Activated CD4-positive, alpha-beta T cell treated with anti-CD3 and anti-CD28 coated beads, Interleukin-2, Interleukin-4, amounts not matched to agents 100 ng/mL and 50 ng/mL, durations not matched to agents 16 hours and 8 hours (primary cell): Measurements from ENCODE around the gene PLCG2.
"Not testable (repeated sequence)": the region's sequence is repeated elsewhere in the genome, so short reads cannot be mapped to it uniquely, and the experiment has no call there.

Source experiments
- DNase-seq: peaks from one replicate; pipeline ENCODE4 v3.0.0-alpha.2; 2020; ENCODE audit warnings: low spot score

PLCG2 gene

DNA sequence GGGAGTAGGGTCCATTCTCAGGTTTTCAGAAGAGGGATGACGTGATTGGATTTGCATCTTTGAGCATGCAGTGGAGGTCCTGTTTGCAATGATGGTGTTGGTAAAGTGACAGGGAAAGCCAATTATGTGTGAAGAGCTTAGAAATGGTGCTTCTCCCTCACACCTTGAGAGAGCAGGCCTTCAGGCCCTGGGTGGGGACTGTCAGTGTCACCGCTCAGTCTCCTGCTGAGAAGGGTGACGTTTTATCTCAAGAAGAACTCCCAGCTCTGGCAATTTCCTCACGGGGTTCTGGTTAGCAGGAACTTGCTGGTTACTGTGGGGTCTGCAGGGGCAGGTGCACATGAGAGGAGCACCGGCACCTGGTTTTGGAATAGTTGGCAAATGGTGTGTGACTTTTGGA lies 11.2 kb downstream of the PLCG2 start:
- no peak for DNase-seq

DNA sequence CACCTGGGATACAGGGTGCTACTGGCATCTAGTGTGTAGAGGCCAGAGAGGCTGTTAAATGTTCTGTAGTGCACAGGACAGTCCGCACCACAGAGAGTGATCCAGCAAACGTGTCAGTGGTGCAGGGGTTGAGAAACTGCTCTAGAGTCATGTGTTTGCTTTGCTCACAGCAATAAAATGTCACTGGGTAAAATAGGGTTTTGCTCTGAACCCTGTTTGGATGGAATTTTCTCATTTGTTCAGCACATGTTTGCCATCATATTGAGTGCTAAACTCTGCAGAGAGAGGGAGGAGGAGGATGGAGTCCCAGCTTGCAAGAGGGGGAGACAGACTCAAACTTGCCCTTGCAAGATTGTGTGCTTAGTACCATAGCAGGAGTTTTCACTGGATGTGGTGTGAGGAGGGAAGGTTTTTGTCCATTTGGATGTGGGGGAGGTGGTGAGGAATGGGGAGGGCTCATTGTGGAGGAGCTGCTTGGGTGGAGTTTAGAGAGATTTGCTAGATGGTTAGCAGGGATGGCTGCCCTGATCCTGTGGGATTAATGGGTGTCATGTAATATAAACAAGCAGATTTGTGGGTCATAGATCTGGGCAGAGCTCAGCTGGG lies 11.8 kb downstream of the PLCG2 start:
- no peak for DNase-seq

DNA sequence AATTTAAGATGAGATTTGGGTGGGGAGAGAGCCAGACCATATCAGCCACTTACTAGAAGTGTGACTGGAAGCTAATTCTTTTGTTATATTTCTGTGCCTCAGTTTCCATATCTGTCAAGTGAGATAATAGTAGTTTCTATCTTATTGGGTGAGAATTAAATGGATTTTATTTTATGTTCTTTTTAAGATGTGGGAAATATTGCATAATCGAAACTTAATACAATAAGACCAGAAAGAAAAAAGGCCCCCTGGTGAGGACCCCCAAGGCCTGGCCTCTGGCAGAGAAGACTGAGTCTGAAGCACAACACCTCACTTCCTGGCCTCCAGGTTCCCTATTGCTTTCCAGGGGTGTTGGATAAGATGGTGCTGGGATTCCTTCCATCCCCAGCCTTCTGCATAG lies 13.7 kb downstream of the PLCG2 start:
- DNase-seq, result no peak

DNA sequence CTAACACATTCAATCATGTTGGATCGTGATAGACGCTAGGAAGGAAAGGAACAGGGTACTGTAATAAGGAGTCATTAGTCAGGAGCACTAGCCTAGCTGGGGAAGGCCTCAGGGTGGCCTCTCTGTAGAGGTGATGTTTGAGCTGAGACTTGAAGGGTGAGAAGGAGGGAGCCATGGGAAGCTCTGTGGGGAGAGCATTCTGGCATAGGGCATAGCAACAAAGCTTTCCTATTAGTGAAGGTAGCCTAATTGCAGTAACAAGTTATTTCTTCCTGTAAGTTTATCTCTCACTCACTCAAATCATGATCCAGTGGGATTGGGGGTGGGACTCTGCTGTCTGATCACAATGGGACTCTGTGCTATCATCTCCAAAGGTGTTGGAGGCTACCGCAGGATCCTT lies 16.1 kb downstream of the PLCG2 start:
- DNase-seq, result no peak

DNA sequence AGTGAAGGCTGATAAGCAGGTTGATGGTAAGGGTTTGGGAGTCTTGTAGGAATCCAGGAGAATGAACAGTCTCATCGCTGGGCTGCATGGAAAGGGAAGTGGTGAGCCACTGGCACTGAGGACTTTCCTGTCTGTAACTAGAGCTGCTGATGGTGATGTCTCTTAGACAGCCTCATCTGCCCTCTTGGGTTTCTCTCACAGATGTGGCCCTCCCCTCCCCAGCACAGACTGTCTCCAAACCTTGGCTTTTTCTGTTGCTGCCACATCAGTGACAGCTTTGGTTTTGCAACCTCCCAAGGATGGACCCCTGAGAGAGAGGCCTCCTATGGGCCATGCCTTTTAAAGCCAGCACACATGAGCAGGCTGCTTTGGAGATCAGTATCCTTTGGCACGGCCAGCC lies 16.9 kb downstream of the PLCG2 start:
- DNase-seq, result no peak

DNA sequence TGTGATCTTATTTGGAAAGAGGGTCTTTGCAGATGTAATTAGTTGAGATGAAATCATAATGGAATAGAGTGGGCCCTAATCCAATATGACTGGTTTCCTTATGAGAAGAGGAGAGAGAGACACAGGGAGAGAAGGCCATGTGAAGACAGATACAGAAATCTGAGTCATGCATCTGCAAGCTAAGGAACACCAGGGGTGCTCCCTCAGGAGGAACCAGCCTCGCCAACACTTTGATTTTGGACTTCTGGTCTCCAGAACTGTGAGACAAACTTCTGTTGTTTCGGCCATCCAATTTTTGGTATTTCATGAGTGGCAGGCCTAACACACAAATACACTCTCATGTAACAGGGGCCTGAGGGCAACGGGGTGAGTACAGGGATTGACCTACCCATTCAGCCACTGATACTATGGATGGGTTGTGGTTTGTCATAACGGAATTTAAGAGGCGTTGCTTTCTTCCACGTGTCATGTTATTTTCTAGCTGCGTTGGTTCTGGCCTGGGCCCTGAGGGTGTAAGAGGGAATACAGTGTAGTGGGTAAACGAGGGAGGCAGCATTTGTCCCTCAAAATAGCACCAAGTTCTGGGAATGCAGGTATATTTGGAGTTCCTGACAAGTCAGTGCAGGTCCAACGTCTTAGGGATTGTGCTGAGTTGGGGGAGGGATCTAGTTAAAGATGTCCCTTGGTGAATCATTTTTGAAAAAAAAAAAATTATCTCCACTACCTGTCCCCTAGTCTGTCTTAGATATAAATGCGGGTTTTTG lies 17.7 kb downstream of the PLCG2 start:
- no peak for DNase-seq

DNA sequence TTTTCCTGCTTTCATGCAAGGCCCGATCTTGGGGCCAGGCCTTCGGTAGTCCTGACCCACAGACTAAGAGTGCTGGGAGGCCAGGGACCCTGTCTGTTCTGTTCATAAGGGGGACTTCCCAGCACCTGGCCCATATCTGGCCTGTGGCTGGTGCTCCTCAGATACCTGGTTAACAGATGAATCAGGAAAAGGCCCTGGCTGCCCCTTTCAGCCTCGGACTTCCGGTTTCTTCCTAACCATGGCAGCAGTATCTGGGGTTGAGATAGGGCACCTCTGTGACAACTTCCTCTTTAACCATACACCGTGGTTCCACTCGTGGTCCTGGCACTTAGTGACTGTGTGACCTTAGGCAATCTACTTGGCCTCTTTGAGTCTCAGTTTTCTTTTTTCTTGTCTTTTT lies 18.4 kb downstream of the PLCG2 start:
- peak; percentile 33 for DNase-seq

DNA sequence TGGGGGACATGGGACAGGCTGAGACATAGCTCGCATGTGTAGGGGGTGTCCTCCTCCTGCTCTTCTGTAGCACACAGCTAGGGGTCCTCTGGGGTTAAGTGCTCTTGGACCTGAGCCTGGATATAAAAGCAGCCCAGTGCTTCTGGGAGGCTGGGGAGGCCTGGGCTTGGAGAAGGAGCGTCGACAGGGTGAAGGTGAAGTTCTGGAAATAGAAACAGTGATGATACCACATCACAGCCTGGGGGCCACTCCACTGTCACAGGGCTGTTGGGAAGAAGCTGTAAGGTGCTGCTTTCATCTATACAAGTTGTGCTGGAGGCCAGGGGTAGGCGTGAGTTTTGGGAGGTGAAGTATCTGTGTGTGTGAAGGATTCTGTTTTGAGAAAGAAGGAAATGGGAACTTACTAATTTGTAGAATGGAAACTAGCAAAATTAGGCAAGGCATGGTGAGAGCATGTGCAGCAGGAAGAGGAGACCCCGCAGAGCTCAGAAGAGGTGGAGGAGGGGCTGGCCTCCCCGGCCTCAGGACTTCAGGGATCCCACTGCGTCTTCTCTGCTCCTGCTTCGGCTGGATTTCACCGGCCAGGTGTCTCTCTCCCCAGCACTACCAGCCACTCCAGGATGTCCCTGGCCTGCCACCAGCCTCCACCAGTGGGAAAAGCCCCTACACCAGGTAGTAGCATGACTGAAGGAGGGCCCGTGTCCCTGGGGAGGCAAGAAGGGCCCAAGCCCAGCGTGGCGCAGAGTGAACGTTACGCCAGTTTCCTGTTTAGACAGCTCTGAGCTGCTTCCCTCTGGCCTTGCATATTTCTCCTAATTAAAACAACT lies 19.4 kb downstream of the PLCG2 start:
- peak; percentile 74 for DNase-seq

DNA sequence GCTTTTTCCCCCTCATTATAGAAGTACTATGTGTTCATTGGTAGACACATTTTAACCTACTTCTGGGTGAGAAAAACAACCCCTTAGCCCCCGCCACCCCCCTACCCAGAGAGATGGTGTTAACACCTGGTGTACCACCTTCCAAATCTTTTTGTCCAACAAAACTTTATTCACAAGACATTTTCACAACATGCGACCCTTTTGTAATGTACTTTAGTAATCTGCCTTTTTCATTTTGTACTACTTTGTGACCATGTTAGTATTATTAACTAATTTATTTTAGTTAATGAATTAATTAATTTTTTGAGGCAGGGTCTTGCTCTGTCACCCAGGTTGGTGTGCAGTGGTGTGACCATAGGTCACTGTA lies 20.0 kb downstream of the PLCG2 start:
- DNase-seq, result no peak

DNA sequence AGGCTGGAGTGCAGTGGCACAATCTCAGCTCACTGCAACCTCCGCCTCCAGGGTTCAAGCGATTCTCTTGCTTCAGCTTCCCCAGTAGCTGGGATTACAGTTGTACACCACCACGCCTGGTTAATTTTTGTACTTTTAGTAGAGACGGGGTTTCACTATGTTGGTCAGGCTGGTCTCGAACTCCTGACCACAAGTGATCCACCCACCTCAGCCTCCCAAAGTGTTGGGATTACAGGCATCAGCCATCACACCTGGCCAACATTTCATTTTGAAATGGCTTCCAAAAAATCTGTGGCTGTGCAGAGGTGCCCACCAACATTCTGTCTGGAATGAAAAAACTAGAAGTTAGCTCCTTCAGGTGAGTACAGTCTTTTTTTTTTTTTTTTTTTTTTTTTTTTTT lies 22.6 kb downstream of the PLCG2 start:
- not testable (repeated sequence) for DNase-seq

DNA sequence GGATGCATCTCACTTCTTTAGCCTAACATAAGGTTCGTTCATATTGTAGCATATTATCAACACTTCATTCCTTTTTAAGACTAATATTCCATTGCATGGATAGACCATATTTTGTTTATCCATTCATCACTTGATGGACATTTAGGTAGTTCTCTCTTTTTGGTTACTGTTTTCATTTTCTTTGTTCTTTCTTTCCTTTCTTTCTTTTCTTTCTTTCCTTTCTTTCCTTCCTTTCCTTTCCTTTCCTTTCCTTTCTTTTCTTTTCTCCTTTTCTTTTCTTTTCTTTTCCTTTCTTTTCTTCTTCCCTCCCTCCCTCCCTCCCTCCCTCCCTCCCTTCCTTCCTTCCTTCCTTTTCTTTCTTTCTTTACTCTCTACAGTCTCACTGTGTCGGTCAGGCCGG lies 24.2 kb downstream of the PLCG2 start:
- no peak for DNase-seq

DNA sequence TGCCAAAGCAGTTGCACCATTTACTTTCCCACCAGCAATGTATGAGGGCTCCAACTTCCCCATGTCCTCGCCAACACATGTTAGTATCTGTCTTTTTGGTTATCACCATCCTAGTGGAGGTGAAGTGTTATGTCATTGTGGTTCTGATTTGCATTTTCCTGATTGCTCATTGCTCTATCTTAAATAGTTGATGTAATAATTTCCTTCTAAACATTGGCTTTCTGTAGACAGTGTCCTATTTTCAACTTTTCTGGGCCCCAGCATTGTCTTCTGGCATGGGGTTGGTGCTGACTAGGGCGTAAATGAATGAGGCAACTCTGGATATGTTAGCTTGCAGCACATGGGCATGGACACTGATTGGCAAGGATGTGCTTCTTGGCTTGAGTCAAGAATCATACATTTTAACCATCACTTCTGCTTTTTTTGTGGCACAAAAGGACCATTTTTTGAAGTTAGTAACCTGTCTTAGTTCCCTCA lies 25.1 kb downstream of the PLCG2 start:
- DNase-seq, result no peak

DNA sequence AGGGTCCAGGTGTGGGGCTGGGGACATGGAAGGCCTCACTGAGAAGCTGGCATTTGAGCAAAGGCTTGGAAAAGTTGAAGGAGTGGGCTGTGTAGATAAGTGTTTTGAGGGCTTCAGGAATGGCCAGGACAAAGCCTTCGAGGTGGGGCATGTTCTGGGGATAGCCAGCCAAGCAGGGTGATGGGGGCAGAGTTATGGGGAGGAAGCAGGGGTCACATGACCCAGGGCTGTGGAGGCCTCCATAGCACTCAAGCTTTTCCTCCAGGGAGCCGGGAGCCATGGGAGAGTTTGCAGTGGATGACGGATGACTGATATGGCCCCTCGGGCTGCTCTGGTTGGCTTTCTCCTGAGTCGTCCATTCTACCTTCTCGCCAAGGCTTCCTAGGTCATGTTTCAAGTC lies 27.6 kb downstream of the PLCG2 start:
- no peak for DNase-seq

DNA sequence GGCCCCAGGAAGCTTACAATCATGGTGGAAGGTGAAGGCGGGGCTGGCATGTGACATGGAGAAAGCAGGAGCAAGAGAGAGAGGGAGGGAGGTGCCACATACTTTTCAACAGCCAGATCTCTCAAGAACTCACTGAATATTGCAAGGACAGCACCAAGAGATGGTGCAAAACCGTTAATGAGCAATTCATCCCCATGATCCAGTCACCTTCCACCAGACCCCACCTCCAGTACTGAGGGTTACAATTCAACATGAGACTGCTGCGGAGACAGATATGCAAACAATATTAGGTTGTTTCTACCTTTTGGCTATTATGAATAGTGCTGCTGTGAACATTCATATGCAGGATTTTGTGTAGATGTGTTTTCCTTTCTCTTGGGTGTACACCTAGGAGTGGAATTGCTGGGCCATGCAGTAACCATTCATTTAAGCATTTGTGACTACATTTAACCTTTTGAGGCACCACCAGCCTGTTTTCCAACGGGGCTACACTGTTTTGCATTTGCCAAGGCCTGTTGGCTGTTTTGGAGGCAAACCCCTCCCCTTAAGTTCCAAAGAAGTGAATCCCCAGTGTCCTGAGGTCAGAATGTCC lies 28.8 kb downstream of the PLCG2 start:
- no peak for DNase-seq

DNA sequence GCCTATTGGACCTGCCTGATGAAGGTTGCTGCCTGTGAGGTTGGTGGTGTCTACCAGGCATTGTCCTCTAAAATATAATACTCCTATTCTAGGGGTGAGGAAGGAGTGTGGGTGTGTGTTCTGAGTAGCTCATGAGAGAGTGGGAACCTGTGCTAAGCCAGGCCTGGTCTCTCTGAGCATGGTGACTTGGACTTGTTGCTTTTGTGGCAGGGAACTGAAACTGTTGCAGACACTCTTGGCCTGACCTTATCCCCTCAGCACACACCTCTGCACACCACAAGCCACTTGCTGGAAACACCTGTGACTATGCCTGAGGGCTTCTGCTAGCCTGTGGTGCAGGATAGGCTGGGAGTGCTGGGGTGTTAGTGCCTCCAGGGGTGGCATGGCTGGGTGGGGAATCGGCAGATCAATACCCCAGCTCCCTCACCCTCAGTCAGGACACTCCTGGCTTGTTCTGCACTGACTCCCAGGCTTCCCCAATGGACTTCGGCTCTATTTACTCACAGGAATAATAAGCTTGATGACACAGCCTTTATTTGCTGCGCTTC lies 29.9 kb downstream of the PLCG2 start:
- peak; percentile 27 for DNase-seq

DNA sequence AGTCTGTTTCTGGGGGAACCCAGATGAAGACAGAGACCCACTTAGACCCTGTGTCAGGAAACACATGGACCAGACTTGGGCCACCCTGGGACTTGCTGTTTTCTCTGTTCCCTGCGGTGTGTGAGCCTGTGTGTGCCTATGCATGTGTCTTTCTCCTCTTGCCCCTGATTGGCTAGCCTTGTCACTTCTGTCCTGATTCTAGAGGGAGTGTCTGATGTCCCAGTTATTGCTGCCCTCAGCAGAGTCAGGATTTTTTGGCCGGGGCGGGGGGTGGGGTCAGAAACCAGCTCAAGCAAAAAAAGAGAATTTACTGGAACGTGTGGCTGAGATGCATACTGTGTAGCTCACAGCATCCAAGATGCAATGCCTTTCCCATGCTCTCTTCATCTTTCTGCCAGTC lies 30.5 kb downstream of the PLCG2 start:
- DNase-seq, result no peak

DNA sequence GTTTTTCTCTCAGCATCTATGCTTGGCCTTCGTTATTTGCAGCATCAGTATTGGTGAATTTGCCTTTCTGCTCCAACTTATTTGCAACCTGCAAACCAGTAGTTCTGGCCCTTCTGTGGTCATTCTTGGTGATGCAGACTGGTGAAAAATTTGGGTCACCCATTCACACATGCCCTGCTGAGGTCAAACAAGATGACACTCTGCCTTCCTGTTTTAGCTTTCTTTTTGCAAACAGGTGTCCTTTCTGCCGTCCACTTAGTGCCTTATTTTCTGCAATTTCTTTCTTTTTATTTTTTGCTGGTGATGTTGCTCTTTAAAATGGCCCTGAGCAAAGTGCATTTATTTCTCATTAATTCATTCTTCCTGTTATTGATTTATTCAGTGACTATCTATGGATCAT lies 31.3 kb downstream of the PLCG2 start:
- DNase-seq, result no peak

DNA sequence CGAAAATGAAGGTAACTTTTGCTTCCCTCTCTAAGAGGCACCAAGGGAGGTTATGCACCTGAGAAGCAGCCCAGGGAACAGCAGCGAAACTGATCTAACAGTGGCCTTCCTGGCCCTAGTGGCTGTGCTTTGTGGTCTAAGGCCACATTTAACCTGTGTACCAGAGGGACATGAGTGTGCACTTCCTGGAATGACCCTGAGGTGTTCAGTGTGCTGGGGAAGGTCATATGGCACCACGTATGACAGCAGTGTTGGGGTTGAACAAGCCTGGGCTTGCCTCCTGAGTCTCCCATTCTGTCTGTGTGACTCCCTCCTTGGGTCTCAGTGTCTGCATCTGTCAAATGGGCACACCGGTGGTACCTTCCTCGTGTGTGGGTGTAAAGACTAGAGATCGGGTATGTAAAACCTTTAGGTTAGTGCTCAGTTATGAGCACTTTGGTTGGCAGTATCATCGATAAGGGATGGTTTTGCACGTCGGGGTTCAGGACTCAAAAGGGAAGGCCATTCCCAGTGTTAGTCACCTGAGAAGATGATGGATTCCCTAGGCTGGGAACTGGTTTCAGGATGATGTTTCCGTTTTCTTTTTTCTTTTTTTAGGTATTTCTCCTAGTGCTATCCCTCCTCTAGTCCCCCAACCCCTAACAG lies 31.9 kb downstream of the PLCG2 start:
- DNase-seq, result no peak

DNA sequence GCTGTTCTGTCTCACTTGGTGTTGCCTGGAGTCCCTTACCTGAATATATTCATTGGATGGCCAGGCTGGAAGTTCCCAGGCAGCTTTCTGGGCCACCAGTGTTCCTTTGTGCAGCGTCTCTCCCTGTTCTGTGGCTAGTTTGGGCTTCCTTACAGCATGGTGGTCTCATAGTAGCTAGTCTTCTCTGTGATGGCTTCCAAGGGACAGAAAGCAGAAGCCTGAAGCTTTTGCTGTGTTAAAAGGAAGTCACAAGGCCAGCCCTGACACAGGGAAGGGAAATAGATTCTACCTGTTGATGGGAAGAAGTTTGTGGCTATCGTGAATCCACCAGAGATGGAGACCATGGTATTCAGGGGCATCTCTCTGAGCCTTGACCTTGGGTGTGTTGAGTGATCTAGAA lies 34.6 kb downstream of the PLCG2 start:
- DNase-seq, result no peak

DNA sequence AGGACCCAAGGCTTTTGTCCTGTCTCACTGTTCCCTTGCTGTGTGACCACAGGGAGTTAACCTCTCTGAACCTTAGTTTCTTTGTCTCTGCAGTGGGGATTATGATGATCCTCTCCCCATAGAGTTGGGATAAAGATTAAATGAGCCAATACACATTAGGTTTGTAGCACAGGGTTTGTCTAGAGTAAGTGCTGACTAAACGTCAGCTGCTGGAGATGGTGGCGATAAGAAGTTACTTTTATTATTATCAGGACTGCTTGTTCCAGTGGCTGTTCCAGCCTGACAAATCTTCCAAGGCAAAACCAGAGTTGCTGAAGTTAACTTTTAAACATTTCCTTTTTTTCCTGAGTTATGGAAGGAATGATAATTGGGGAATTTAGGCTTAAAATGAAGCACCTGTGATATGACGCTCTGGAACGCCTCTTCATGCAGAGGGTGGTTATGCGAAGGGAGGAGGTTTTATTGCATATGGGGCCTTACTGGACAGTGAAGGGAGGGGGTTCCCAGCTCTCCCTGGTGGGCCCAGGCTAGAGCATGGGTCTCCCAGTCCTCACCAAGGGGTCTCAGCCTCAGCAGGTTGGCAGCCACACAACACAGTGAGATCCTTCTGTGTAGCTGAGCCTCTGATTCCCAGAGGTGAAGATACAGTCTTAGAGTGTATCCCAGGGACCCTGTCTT lies 35.8 kb downstream of the PLCG2 start:
- DNase-seq, result no peak

DNA sequence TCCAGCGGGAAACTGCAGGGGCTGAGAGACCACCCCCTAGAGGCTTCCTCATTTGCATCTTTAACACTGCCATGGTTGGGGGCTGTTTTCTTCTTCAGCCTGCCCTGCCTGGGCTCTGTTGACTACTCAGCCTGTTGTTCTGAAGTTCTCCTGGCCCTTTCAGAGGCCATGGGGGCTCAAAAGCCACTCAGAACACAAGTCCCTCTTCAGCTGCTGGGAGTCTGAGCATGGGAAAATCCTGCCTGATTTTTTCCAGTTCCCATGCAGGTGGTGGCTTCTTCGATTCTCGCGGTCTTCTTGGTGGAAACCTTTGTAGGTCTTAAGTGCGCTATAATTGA lies 36.3 kb downstream of the PLCG2 start:
- no peak for DNase-seq

DNA sequence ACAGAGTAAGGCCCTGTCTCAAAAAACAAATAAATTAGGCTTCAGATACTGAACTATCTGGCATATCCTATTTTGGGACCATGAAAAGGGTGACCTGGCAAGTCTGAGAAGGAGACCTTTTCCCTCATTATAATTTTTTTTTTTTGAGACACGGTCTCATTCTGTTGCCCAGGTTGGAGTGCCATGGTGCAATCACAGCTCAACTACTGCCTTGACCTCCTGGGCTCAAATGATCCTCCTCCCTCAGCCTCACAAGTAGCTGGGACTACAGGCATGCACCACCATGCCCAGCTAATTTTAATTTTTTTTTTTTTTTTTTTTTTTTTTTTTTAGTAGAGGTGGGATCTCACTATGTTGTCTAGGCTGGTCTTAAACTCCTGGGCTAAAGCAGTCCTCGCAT lies 37.3 kb downstream of the PLCG2 start:
- no peak for DNase-seq
